K562 (cell line): ENCODE results near the gene CCNC.

ENCODE experiments used
- ZNF384 ChIP-seq: IDR thresholded peaks from 2 replicates; pipeline ENCODE4 v1.6.1; 2012; ENCODE audit warnings: low read depth, low read length, improper control_type of control experiment
- TF ChIP-seq, protein P1 (sequence below): fragments of 250-450 bp; sonication (Bioruptor Pico); IDR thresholded peaks from 2 replicates; pipeline ENCODE4 v1.5.0; 2021
- TF ChIP-seq, protein P2 (sequence below), 3 experiments: IDR thresholded peaks in 2 of 3; conservative IDR thresholded peaks in 1 of 3; 2 replicates each; pipeline ENCODE4 v1.5.1; 2011 to 2012; ENCODE audit warnings: low read length in 3 of 3, mild to moderate bottlenecking in 3 of 3, control low read depth in 2 of 3, improper control_type of control experiment in 1 of 3, inconsistent platforms in 1 of 3, low read depth in 1 of 3, mixed read lengths in 1 of 3, moderate library complexity in 1 of 3; ENCODE audit not compliant: insufficient read depth in 2 of 3

DNA sequence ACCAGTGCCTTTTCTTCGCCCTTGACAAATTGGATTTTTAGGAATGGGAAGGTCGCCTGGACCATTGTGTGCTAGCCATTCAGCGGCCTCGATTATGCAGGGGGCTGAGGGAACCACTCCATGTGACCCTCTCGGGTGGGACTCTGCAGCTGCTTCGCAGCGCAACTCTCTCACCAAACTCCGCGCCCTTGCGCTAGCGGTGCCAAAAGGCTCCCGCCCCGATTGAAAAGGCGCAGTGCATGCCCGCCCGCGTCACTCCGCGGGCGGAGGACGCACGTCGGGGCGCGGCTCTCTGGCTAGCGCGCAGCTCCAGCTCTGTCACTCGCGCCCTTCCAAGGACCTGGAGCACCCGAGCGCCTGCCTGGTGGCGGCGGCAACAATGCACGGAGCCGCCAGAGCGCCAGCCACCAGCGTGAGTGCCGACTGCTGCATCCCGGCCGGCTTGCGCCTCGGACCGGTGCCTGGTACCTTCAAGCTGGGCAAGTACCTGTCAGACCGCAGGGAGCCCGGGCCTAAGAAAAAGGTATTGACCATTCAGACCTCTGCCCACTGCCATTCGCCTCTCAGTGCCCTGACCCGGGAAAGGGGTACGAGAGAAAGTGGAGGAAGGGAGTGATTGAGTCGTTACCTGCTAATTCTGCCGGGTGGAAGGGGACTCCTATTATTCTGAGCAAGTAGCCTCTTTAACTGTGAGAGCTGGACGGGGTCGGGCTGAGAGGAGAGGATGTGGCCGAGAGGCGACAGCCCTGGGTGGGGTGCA is 38.4 kb upstream of the CCNC start, which contains the start of gene PRDM13:
- TF ChIP-seq, protein P1, sequence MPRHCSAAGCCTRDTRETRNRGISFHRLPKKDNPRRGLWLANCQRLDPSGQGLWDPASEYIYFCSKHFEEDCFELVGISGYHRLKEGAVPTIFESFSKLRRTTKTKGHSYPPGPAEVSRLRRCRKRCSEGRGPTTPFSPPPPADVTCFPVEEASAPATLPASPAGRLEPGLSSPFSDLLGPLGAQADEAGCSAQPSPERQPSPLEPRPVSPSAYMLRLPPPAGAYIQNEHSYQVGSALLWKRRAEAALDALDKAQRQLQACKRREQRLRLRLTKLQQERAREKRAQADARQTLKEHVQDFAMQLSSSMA (CRISPR knock-in tag) = no peak
- no peak for TF ChIP-seq ZNF384
- TF ChIP-seq, protein P2, sequence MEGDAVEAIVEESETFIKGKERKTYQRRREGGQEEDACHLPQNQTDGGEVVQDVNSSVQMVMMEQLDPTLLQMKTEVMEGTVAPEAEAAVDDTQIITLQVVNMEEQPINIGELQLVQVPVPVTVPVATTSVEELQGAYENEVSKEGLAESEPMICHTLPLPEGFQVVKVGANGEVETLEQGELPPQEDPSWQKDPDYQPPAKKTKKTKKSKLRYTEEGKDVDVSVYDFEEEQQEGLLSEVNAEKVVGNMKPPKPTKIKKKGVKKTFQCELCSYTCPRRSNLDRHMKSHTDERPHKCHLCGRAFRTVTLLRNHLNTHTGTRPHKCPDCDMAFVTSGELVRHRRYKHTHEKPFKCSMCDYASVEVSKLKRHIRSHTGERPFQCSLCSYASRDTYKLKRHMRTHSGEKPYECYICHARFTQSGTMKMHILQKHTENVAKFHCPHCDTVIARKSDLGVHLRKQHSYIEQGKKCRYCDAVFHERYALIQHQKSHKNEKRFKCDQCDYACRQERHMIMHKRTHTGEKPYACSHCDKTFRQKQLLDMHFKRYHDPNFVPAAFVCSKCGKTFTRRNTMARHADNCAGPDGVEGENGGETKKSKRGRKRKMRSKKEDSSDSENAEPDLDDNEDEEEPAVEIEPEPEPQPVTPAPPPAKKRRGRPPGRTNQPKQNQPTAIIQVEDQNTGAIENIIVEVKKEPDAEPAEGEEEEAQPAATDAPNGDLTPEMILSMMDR (IDR thresholded peaks at IDR 0.05 in 2 of 3, conservative IDR thresholded peaks at IDR 0.05 in 1 of 3; ENCODE audit: insufficient read depth in 2 of 3, low read depth in 1 of 3, low read length in 3 of 3) = no peak
